ENCODE data around the gene SMIM44. TPM values are rescaled to one million over a fixed set of nuclear protein-coding genes. Genes with fewer than 3 reads are reported as not detected.
A peak's percentile ranks its signal among the peaks of the same experiment; 100 is the strongest.

SMIM44 gene
- polyA plus RNA-seq, 1 donor (not counting 4 experiments of a cell fraction or from before 2014, with no cell fraction given) = not detected

- peak within 1 kb of the TSS; percentile 97 for H3K27ac ChIP-seq (ENCODE audit: control insufficient read depth, insufficient read depth, low read length)
- no peaks in the 10 kb centered on the region for H3K9me3 ChIP-seq (ENCODE audit: control insufficient read depth, low read depth, low read length)
- peaks cover 5 to 7% of the 10 kb centered on the region in 2 experiments for H3K36me3 ChIP-seq (ENCODE audit: control insufficient read depth in 2 of 2, extremely low read depth in 1 of 2, insufficient read depth in 2 of 2, low read length in 2 of 2)
- peaks cover 42% of the 10 kb centered on the region for H3K79me2 ChIP-seq (ENCODE audit: control insufficient read depth, insufficient read depth, low read length)
- peak within 1 kb of the TSS; percentile 80 to 87 (median 83) for H3K4me3 ChIP-seq (ENCODE audit: control insufficient read depth in 2 of 3, extremely low read depth in 1 of 3, insufficient read depth in 2 of 3, low read depth in 1 of 3, low read length in 3 of 3)
- no peaks in the 10 kb centered on the region for H3K27me3 ChIP-seq (ENCODE audit: control insufficient read depth, extremely low read depth, insufficient read depth, low read length)
- dilution Hi-C loops (cut with MboI; ENCODE audit: extremely low pct_ligation_motif_present, low sequenced_read_pairs) = no loop called here
- no peak for TF ChIP-seq CTCF (optimal IDR thresholded peaks at IDR 0.05 in 1 of 3, IDR thresholded peaks at IDR 0.05 in 1 of 3, conservative IDR thresholded peaks at IDR 0.05 in 1 of 3; ENCODE audit: extremely low read depth in 1 of 3, insufficient read depth in 2 of 3, low read length in 3 of 3)
- TF ChIP-seq EZH2 (IDR thresholded peaks at IDR 0.05; ENCODE audit: low read length) = no peak
- H3K9ac ChIP-seq (ENCODE audit: control insufficient read depth, extremely low read depth, insufficient read depth, low read length) = peak within 1 kb of the TSS; percentile 94
- H2AFZ ChIP-seq (ENCODE audit: control insufficient read depth, low read length) = peak within 1 kb of the TSS; percentile 97
- H3K9me1 ChIP-seq (ENCODE audit: control insufficient read depth, extremely low read depth, insufficient read depth, low read length) = peaks cover 6% of the 10 kb centered on the region
- DNase-seq (ENCODE audit: low read depth, low spot score) (peak; percentile 90), FAIRE-seq (peak; percentile 53)
- H4K20me1 ChIP-seq (ENCODE audit: control insufficient read depth, extremely low read depth, insufficient read depth, low read length) = peaks cover 11% of the 10 kb centered on the region
- peaks cover 25% of the 10 kb centered on the region for H3K4me1 ChIP-seq (ENCODE audit: control insufficient read depth, extremely low read depth, insufficient read depth, low read length)
- peak within 1 kb of the TSS; percentile 94 for H3K4me2 ChIP-seq (ENCODE audit: control insufficient read depth, extremely low read depth, insufficient read depth, low read depth, low read length)
Observed at GRCh38 chr19:3505598-3506383, 22.6 kb upstream of the SMIM44 start, which contains the start of gene FZR1. FZR1 (plus strand) TSS chr19:3506311; CDS start chr19:3522990, 16,679 bp downstream.

DNA sequence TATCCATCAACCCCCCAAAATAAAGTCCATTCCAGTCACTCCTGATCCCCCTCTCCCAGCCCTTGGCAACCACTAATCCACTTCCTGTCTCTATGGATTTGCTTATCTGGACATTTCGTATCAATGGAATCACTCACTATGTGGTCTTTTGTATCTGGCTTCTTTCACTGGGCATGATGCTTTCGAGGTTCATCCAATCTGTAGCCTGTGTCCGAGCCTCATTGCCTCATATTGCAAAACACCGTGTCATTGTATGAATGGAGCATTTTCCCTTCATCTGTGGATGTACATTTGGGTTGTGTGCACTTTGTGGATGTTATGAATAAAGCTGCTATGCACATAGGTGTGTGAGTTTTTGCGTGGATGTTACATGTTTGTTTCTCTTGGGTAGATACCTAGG, 21.5 kb upstream of the SMIM44 start:
- H3K36me3 ChIP-seq (ENCODE audit: control insufficient read depth in 2 of 2, extremely low read depth in 1 of 2, insufficient read depth in 2 of 2, low read length in 2 of 2) = no peaks in the 10 kb centered on the region
- peak overlapping the region in 1 of 3 experiments; percentile 83 for H3K4me3 ChIP-seq (ENCODE audit: control insufficient read depth in 2 of 3, extremely low read depth in 1 of 3, insufficient read depth in 2 of 3, low read depth in 1 of 3, low read length in 3 of 3)
- FAIRE-seq (no peak), DNase-seq (ENCODE audit: low read depth, low spot score) (no peak)
- H3K4me2 ChIP-seq (ENCODE audit: control insufficient read depth, extremely low read depth, insufficient read depth, low read depth, low read length) = peak overlapping the region; percentile 94
- peaks cover 39% of the 10 kb centered on the region for H3K79me2 ChIP-seq (ENCODE audit: control insufficient read depth, insufficient read depth, low read length)
- no peak overlapping the region for H2AFZ ChIP-seq (ENCODE audit: control insufficient read depth, low read length)
- no peaks in the 10 kb centered on the region for H3K27me3 ChIP-seq (ENCODE audit: control insufficient read depth, extremely low read depth, insufficient read depth, low read length)
- H3K9me1 ChIP-seq (ENCODE audit: control insufficient read depth, extremely low read depth, insufficient read depth, low read length) = peaks cover 6% of the 10 kb centered on the region
- no peaks in the 10 kb centered on the region for H3K9me3 ChIP-seq (ENCODE audit: control insufficient read depth, low read depth, low read length)
- H4K20me1 ChIP-seq (ENCODE audit: control insufficient read depth, extremely low read depth, insufficient read depth, low read length) = peaks cover 3% of the 10 kb centered on the region
- H3K4me1 ChIP-seq (ENCODE audit: control insufficient read depth, extremely low read depth, insufficient read depth, low read length) = peaks cover 23% of the 10 kb centered on the region
- peak overlapping the region; percentile 97 for H3K27ac ChIP-seq (ENCODE audit: control insufficient read depth, insufficient read depth, low read length)
- dilution Hi-C loops (cut with MboI; ENCODE audit: extremely low pct_ligation_motif_present, low sequenced_read_pairs) = no loop called here
- TF ChIP-seq EZH2 (IDR thresholded peaks at IDR 0.05; ENCODE audit: low read length) = no peak
- TF ChIP-seq CTCF (optimal IDR thresholded peaks at IDR 0.05 in 1 of 3, IDR thresholded peaks at IDR 0.05 in 1 of 3, conservative IDR thresholded peaks at IDR 0.05 in 1 of 3; ENCODE audit: extremely low read depth in 1 of 3, insufficient read depth in 2 of 3, low read length in 3 of 3) = no peak
- no peak overlapping the region for H3K9ac ChIP-seq (ENCODE audit: control insufficient read depth, extremely low read depth, insufficient read depth, low read length)
